Mesenchymal stem cell (in vitro differentiated cells and primary cell): ENCODE measurements around the gene VIPR2.

Experiments used
- DNase-seq: peaks from one replicate; pipeline ENCODE4 v3.0.0-alpha.2; 2013
- H2AFZ ChIP-seq: one replicate; pipeline ENCODE4 v1.6.1; 2013; ENCODE audit warnings: low read depth, mild to moderate bottlenecking, control low read depth, inconsistent platforms, low read length, moderate library complexity
- H2AK5ac ChIP-seq: 2 replicates; pipeline ENCODE4 v1.6.1; 2013; ENCODE audit warnings: low read length, moderate library complexity, mild to moderate bottlenecking, inconsistent platforms; ENCODE audit not compliant: severe bottlenecking
- H2BK120ac ChIP-seq: one replicate; pipeline ENCODE4 v1.6.1; 2013; ENCODE audit warnings: low read depth, mild to moderate bottlenecking, inconsistent platforms, low read length, moderate library complexity
- H2BK12ac ChIP-seq, 2 experiments: one replicate each; pipeline ENCODE4 v1.6.1; 2013; ENCODE audit warnings: inconsistent platforms in 2 of 2, low read length in 2 of 2, mild to moderate bottlenecking in 2 of 2, moderate library complexity in 2 of 2, control low read depth in 1 of 2
- H2BK15ac ChIP-seq: one replicate; pipeline ENCODE4 v1.6.1; 2013; ENCODE audit warnings: mild to moderate bottlenecking, low read depth, inconsistent platforms; ENCODE audit not compliant: poor library complexity, severe bottlenecking
- H2BK5ac ChIP-seq: 2 replicates; pipeline ENCODE4 v1.6.1; 2013; ENCODE audit warnings: low read depth, mild to moderate bottlenecking, low read length, control low read depth, inconsistent platforms; ENCODE audit not compliant: poor library complexity, severe bottlenecking
- H3K14ac ChIP-seq, 2 experiments: one replicate each; pipeline ENCODE4 v1.6.1; 2013; ENCODE audit warnings: inconsistent platforms in 2 of 2, low read length in 2 of 2, control low read depth in 1 of 2, mild to moderate bottlenecking in 1 of 2, moderate library complexity in 1 of 2
- H3K18ac ChIP-seq, 2 experiments: one replicate each; pipeline ENCODE4 v1.6.1; 2013; ENCODE audit warnings: inconsistent platforms in 2 of 2, low read length in 2 of 2, control low read depth in 1 of 2, low read depth in 1 of 2, mild to moderate bottlenecking in 1 of 2
- H3K23ac ChIP-seq, 2 experiments: one replicate each; pipeline ENCODE4 v1.6.1; 2013; ENCODE audit warnings: inconsistent platforms in 2 of 2, low read length in 2 of 2, mild to moderate bottlenecking in 2 of 2, moderate library complexity in 2 of 2, control low read depth in 1 of 2
- H3K27ac ChIP-seq: 2 replicates; pipeline ENCODE4 v1.5.1; 2013; ENCODE audit warnings: mild to moderate bottlenecking, moderate library complexity, low read length, control low read depth, inconsistent platforms; ENCODE audit not compliant: poor library complexity, severe bottlenecking
- H3K27me3 ChIP-seq, 2 experiments: 2 replicates each; pipeline versions ENCODE4 v1.6.1 to v1.7.0; 2013; ENCODE audit warnings: low read length in 2 of 2, mild to moderate bottlenecking in 2 of 2, moderate library complexity in 2 of 2, control low read depth in 1 of 2, inconsistent platforms in 1 of 2; ENCODE audit not compliant: control insufficient read depth in 1 of 2, insufficient read depth in 1 of 2
- H3K36me3 ChIP-seq, 2 experiments: 2 replicates each; pipeline versions ENCODE4 v1.6.1 to v1.7.0; 2013; ENCODE audit warnings: low read length in 2 of 2, control low read depth in 1 of 2, inconsistent platforms in 1 of 2, low read depth in 1 of 2, mild to moderate bottlenecking in 1 of 2; ENCODE audit not compliant: insufficient read depth in 2 of 2, control insufficient read depth in 1 of 2
- H3K4ac ChIP-seq, 2 experiments: one replicate each; pipeline ENCODE4 v1.6.1; 2013; ENCODE audit warnings: inconsistent platforms in 2 of 2, low read length in 2 of 2, mild to moderate bottlenecking in 2 of 2, moderate library complexity in 2 of 2, control low read depth in 1 of 2, low read depth in 1 of 2
- H3K4me1 ChIP-seq: 2 replicates; pipeline ENCODE4 v1.6.1; 2013; ENCODE audit warnings: low read depth, low read length, control low read depth; ENCODE audit not compliant: control insufficient read depth, insufficient read depth
- H3K4me2 ChIP-seq: 2 replicates; pipeline ENCODE4 v1.6.1; 2013; ENCODE audit warnings: low read length, mild to moderate bottlenecking, inconsistent platforms; ENCODE audit not compliant: poor library complexity, severe bottlenecking
- H3K4me3 ChIP-seq, 2 experiments: 2 replicates each; pipeline versions ENCODE4 v1.5.1 to v1.7.0; 2013; ENCODE audit warnings: low read length in 2 of 2, mild to moderate bottlenecking in 2 of 2, control low read depth in 1 of 2, low read depth in 1 of 2; ENCODE audit not compliant: insufficient read depth in 1 of 2
- H3K79me1 ChIP-seq: replicated peaks from 2 replicates; pipeline ENCODE4 v1.6.1; 2013; ENCODE audit warnings: mild to moderate bottlenecking, control low read depth, low read length, inconsistent platforms; ENCODE audit not compliant: poor library complexity, severe bottlenecking
- H3K9ac ChIP-seq: 2 replicates; pipeline ENCODE4 v1.7.0; 2013; ENCODE audit warnings: mild to moderate bottlenecking, low read length, moderate library complexity
- H3K9me3 ChIP-seq: 2 replicates; pipeline ENCODE4 v1.7.0; 2013; ENCODE audit warnings: mild to moderate bottlenecking, low read length; ENCODE audit not compliant: control insufficient read depth
- H4K8ac ChIP-seq: one replicate; pipeline ENCODE4 v1.6.1; 2013; ENCODE audit warnings: inconsistent platforms, mild to moderate bottlenecking, low read length, moderate library complexity
- H4K91ac ChIP-seq: one replicate; pipeline ENCODE4 v1.6.1; 2013; ENCODE audit warnings: mild to moderate bottlenecking, low read length, inconsistent platforms
- WGBS: methylation state at CpG from one replicate; pipeline ENCODE4 v1.1.7; 2013; ENCODE audit warnings: mixed read lengths; 5-methylcytosine and 5-hydroxymethylcytosine counted together

VIPR2 gene

GRCh38 chr7:159121476-159121875 lies 23.2 kb downstream of the VIPR2 start:
- peaks cover 6 to 10% of the 10 kb centered on the region in 2 experiments for H3K27me3 ChIP-seq
- H3K4me2 ChIP-seq: no peak overlapping the region
- no peak overlapping the region for H3K4ac ChIP-seq
- H3K9ac ChIP-seq: no peak overlapping the region
- no peak overlapping the region for H2BK15ac ChIP-seq
- H3K4me3 ChIP-seq: no peak overlapping the region
- H3K23ac ChIP-seq: no peak overlapping the region
- H3K79me1 ChIP-seq: no peaks in the 10 kb centered on the region
- H3K9me3 ChIP-seq: no peaks in the 10 kb centered on the region
- no peak overlapping the region for H2AK5ac ChIP-seq
- no peak overlapping the region for H2BK5ac ChIP-seq
- no peak overlapping the region for H3K27ac ChIP-seq
- H3K4me1 ChIP-seq: no peaks in the 10 kb centered on the region
- no peaks in the 10 kb centered on the region for H3K36me3 ChIP-seq
- H2BK120ac ChIP-seq: no peak overlapping the region
- no peak for DNase-seq
- H4K8ac ChIP-seq: no peak overlapping the region
- H3K14ac ChIP-seq: no peak overlapping the region
- no peak overlapping the region for H2AFZ ChIP-seq
- 89% methylated on average over 1 of the region's 4 CpGs for WGBS
- H2BK12ac ChIP-seq: no peak overlapping the region
- H3K18ac ChIP-seq: no peak overlapping the region
- H4K91ac ChIP-seq: no peak overlapping the region

- Histone ChIP-seq H3K14ac (no peak overlapping the region), H3K79me1 (no peaks in the 10 kb centered on the region), H2BK5ac (no peak overlapping the region), H3K27me3 (peaks cover 9% of the 10 kb centered on the region in 2 experiments), H2AFZ (no peak overlapping the region), H3K4me3 (no peak overlapping the region), H3K23ac (no peak overlapping the region), H3K4ac (no peak overlapping the region), H3K4me2 (no peak overlapping the region), H2AK5ac (no peak overlapping the region), H4K91ac (no peak overlapping the region), H3K4me1 (no peaks in the 10 kb centered on the region), H2BK120ac (no peak overlapping the region), H3K18ac (no peak overlapping the region), H3K27ac (no peak overlapping the region), H4K8ac (no peak overlapping the region), H3K9me3 (no peaks in the 10 kb centered on the region), H2BK15ac (no peak overlapping the region), H3K36me3 (no peaks in the 10 kb centered on the region), H3K9ac (no peak overlapping the region), H2BK12ac (no peak overlapping the region)
- DNase-seq: no peak
- WGBS: 57% methylated on average over 9 of the region's 9 CpGs
Measured at GRCh38 chr7:159121068-159121467, 23.6 kb downstream of the VIPR2 start.

GRCh38 chr7:159120540-159120919 lies 24.1 kb downstream of the VIPR2 start:
- WGBS: 83% methylated on average over 7 of the region's 7 CpGs
- Histone ChIP-seq H2AK5ac (no peak overlapping the region), H3K14ac (no peak overlapping the region)

GRCh38 chr7:159119851-159120539 lies 24.7 kb downstream of the VIPR2 start:
- H3K23ac ChIP-seq: no peak overlapping the region
- H3K4me1 ChIP-seq: no peaks in the 10 kb centered on the region
- H3K18ac ChIP-seq: no peak overlapping the region
- H3K4me2 ChIP-seq: no peak overlapping the region
- 69% methylated on average over 11 of the region's 11 CpGs for WGBS
- H3K4ac ChIP-seq: no peak overlapping the region
- no peak overlapping the region for H2AFZ ChIP-seq
- H3K9me3 ChIP-seq: no peaks in the 10 kb centered on the region
- no peaks in the 10 kb centered on the region for H3K36me3 ChIP-seq
- no peak overlapping the region for H2BK15ac ChIP-seq
- H4K91ac ChIP-seq: no peak overlapping the region
- no peak overlapping the region for H3K4me3 ChIP-seq
- no peak overlapping the region for H3K27ac ChIP-seq
- H3K14ac ChIP-seq: no peak overlapping the region
- H3K9ac ChIP-seq: no peak overlapping the region
- H3K79me1 ChIP-seq: no peaks in the 10 kb centered on the region
- H3K27me3 ChIP-seq: peaks cover 16 to 18% of the 10 kb centered on the region in 2 experiments
- H2BK12ac ChIP-seq: no peak overlapping the region
- H2BK5ac ChIP-seq: no peak overlapping the region
- H2BK120ac ChIP-seq: no peak overlapping the region
- H4K8ac ChIP-seq: no peak overlapping the region
- no peak overlapping the region for H2AK5ac ChIP-seq
- DNase-seq: no peak

More at GRCh38 chr7:159120540-159120919, 24.1 kb downstream of the VIPR2 start:
- Histone ChIP-seq H3K4me2 (no peak overlapping the region), H3K4ac (no peak overlapping the region), H3K18ac (no peak overlapping the region), H2BK15ac (no peak overlapping the region), H3K9me3 (no peaks in the 10 kb centered on the region), H3K36me3 (no peaks in the 10 kb centered on the region), H3K4me3 (no peak overlapping the region), H3K4me1 (no peaks in the 10 kb centered on the region), H4K8ac (no peak overlapping the region), H2BK12ac (no peak overlapping the region), H3K79me1 (no peaks in the 10 kb centered on the region), H2BK5ac (no peak overlapping the region), H3K23ac (no peak overlapping the region), H3K27me3 (peaks cover 14 to 15% of the 10 kb centered on the region in 2 experiments), H2BK120ac (no peak overlapping the region), H2AFZ (no peak overlapping the region), H4K91ac (no peak overlapping the region), H3K9ac (no peak overlapping the region), H3K27ac (no peak overlapping the region)
- no peak for DNase-seq
